Placental pericyte (primary cell): ENCODE results near the gene PTGES3. TPM values are rescaled to one million over a fixed set of nuclear protein-coding genes. Genes with fewer than 3 reads are reported as not detected.
A peak's percentile ranks its signal among the peaks of the same experiment; 100 is the strongest.

Experiments used
- small RNA-seq: library from RNA; depleted of rRNA; stranded (forward); fragments of <200 nt; gene quantifications from one replicate; pipeline ENCODE3, GENCODE V24; 2012; ENCODE audit warnings: low replicate concordance
- total RNA-seq: library from RNA; depleted of rRNA; stranded (reverse); fragments of >200 nt; gene quantifications from 2 replicates; pipeline ENCODE4 v1.2.3, GENCODE V29; 2012

Gene PTGES3
- 58.2 and 118 TPM in 2 replicates for total RNA-seq

GRCh38 chr12:56688129-56688845 is at the start of gene PTGES3:
Gene PTGES3, minus strand, starts transcription at chr12:56688284. Its CDS starts 285 bp downstream, at chr12:56687999.

GRCh38 chr12:56724972-56725722 is 37.1 kb upstream of the PTGES3 start, which contains the start of gene NACA:
Gene NACA, minus strand, starts transcription at chr12:56725299. Its CDS starts 778 bp downstream, at chr12:56724521.

GRCh38 chr12:56645717-56646446 is 42.2 kb downstream of the PTGES3 start, which contains the start of gene ATP5F1B:
Gene ATP5F1B, minus strand, starts transcription at chr12:56645984. Its CDS starts 21 bp downstream, at chr12:56645963.

GRCh38 chr12:56630180-56630632 is 57.9 kb downstream of the PTGES3 start, which contains the start of gene BAZ2A:
Gene BAZ2A, minus strand, starts transcription at chr12:56630326. Its CDS starts 12,796 bp downstream, at chr12:56617530.

Small RNAs within 50 kb of the gene (small RNA-seq; reads per million reads assigned to genes)
- gene RN7SL809P (0.10 reads per million), gene SNORD59A (6,386 reads per million, percentile 100 among the genes with 10 or more reads in this experiment)

Other genes with a start within 250 kb of the PTGES3 start
- 2.0 and 21.9 TPM in 2 replicates for gene TIMELESS, start 238.9 kb downstream of the PTGES3 start, total RNA-seq
- gene MIP, start 233.6 kb downstream of the PTGES3 start, total RNA-seq, result not detected in 2 replicates
- gene SPRYD4, start 219.7 kb downstream of the PTGES3 start, total RNA-seq, result 1.8 and 2.7 TPM in 2 replicates
- not detected in 2 replicates for gene GLS2, start 200.1 kb downstream of the PTGES3 start, total RNA-seq
- 13.8 and 39.8 TPM in 2 replicates for gene RBMS2, start 166.5 kb downstream of the PTGES3 start, total RNA-seq
- gene BAZ2A, start 58.0 kb downstream of the PTGES3 start, total RNA-seq, result 43.8 and 61.7 TPM in 2 replicates
- gene ATP5F1B, start 42.3 kb downstream of the PTGES3 start, total RNA-seq, result 428 and 476 TPM in 2 replicates
- gene NACA, start 37.0 kb upstream of the PTGES3 start, total RNA-seq, result 586 and 1,010 TPM in 2 replicates
- 1.3 and 19.2 TPM in 2 replicates for gene PRIM1, start 64.0 kb upstream of the PTGES3 start, total RNA-seq
- gene HSD17B6, start 75.0 kb upstream of the PTGES3 start, total RNA-seq, result 1.0 and 4.4 TPM in 2 replicates
- gene SDR9C7, start 246.1 kb upstream of the PTGES3 start, total RNA-seq, result not detected in 2 replicates